ENCODE data around the gene PRDM16.

Gene PRDM16

DNA sequence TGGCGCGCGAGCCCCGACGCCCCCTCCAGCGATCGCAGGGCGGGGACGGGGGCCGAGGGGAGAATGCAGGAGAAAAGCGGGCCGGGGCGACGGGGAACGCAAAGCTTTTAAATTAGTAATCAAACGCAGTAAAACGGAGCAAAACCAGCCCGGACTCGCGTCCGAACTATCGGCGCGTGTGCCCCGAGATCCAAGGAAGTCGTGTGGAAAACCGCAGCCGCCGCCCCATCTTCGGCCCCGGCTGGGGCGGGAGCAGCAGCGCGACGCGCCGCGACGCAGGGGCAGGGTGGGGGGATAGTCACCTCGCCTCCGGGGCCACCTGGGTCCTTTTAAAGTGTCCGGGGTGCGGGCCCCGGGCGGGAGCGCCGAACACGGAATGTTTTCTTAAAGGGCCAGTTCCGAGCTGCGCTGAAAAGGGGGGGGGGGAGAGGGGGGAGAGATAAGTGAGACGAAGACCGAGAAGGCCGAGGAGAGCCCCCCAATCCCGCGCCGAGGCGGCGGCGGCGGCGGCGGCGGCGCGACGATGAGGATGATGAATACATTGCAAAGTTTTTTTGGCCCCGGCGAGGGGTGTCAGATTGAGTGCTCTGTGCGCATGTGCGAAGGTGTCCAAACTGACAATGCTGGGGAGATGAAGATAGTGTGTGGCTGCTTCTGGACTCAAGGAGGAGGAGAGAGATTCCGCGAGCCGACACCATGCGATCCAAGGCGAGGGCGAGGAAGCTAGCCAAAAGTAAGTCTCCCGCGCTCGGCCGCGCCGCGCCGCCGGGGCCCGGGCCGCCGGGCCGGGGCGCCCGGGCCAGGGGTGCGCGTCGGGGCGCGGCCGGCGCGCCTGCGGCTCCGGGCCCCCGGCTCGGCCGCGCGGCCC lies at the start of gene PRDM16:
Gene PRDM16, plus strand, starts transcription at position 640 of the 868 bp plus-strand sequence. Its CDS starts 57 bp downstream, at position 697.
- peak; percentile 30 to 45 for DNase-seq
- TF ChIP-seq POLR2A (IDR thresholded peaks at IDR 0.05; ENCODE audit: low read length) (no peak), GATA1 (IDR thresholded peaks at IDR 0.05; ENCODE audit: low read depth, low read length) (no peak)

DNA sequence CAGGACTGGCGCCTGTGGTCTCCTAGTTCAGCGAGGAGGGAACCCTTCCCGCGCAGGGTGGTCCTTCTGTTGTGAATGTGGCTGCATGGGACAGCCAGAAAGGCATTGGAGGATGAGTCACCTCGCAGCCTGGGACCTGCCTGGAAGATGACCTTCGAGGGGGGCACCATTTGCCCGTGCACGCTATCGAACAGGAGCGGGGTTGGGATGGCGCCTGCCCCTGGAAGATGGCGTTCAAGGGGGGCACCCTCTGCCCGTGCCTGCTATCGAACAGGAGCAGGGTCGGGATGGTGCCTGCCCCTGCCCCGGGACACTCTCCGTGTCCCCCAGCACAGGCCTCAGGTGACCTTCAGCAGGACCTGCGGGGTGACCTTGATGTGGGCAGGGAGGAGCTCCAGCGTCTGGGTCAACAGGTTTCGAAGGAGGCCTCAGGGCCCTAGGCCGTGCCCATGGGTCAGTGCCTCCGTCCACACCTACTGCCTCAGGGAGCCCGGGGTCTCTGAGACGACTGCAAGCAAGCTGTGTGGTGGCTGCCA lies 49.4 kb upstream of the PRDM16 start:
- no peak for DNase-seq
- TF ChIP-seq GATA1 (IDR thresholded peaks at IDR 0.05; ENCODE audit: low read depth, low read length), result no peak
- no peak for TF ChIP-seq POLR2A (IDR thresholded peaks at IDR 0.05; ENCODE audit: low read length)

DNA sequence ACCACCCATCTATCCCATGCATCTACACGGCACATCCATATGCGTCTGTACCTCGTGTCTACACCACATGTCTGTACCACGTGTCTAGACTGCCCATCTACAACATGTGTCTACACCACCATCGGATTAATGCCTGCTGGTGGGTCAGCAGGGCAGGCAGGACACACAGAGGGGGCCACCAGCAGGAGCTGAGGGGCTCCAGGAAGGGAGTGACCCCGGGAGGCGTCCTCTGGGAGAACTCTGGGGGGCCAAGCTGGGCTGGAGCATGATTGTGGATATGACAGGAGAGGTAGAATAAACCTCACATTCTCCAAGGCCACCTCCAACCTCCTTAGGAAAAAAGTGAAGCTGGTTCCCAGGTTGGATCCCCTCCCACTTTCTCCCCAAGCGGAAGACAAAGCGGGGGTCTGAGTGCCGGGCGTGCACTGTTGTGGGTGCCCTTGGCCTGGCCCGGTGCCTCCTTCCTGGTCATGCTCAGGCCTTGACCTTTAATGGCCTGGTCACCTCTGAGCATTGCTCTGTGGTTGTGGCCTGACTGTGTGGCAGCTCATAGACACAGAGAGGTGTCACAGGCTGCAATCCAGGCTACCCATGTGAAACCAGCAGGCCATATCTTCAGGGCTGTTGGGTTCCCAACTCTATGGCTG lies 48.6 kb upstream of the PRDM16 start:
- TF ChIP-seq POLR2A (IDR thresholded peaks at IDR 0.05; ENCODE audit: low read length) (no peak), GATA1 (IDR thresholded peaks at IDR 0.05; ENCODE audit: low read depth, low read length) (no peak)
- no peak for DNase-seq

DNA sequence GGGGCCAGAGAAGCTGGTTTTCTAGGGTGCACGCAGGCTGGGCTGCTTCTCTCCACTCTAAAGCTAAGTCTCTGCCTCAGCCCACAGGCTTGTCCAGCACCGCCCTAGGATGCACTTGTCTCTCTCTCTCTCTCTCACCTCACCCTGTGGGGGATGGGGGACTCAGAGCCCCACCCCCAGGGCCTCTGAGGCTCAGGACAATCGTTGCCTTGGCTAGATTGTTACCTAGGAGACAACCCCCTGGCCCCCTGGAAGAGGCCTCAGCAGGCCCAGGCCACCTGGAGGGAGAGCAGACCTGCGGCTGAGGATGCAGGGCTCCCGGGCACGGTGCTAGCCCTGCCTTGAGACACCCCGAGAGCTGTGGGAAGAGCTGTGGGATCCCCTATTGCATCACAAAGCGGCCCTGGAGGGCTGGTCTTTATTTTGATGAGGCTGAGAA lies 47.8 kb upstream of the PRDM16 start, which contains the start of gene ACTRT2:
Gene ACTRT2, plus strand, starts transcription at position 235 of the 439 bp plus-strand sequence. CDS start 220 bp downstream, outside the sequence.
- no peak for DNase-seq
- no peak for TF ChIP-seq POLR2A (IDR thresholded peaks at IDR 0.05; ENCODE audit: low read length)
- TF ChIP-seq GATA1 (IDR thresholded peaks at IDR 0.05; ENCODE audit: low read depth, low read length), result no peak

DNA sequence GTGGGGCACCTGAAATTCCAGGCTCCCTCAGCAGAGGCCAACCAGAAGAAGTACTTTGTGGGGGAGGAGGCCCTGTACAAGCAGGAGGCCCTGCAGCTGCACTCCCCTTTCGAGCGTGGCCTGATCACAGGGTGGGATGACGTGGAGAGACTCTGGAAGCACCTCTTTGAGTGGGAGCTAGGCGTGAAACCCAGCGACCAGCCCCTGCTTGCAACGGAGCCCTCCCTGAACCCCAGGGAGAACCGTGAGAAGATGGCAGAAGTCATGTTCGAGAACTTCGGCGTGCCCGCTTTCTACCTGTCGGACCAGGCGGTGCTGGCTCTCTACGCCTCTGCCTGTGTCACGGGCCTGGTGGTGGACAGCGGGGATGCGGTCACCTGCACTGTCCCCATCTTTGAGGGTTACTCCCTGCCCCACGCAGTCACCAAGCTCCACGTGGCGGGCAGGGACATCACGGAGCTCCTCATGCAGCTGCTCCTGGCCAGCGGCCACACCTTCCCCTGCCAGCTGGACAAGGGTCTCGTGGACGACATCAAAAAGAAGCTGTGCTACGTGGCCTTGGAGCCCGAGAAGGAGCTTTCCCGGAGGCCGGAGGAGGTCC lies 47.1 kb upstream of the PRDM16 start:
- DNase-seq, result no peak
- no peak for TF ChIP-seq POLR2A (IDR thresholded peaks at IDR 0.05; ENCODE audit: low read length)
- no peak for TF ChIP-seq GATA1 (IDR thresholded peaks at IDR 0.05; ENCODE audit: low read depth, low read length)

DNA sequence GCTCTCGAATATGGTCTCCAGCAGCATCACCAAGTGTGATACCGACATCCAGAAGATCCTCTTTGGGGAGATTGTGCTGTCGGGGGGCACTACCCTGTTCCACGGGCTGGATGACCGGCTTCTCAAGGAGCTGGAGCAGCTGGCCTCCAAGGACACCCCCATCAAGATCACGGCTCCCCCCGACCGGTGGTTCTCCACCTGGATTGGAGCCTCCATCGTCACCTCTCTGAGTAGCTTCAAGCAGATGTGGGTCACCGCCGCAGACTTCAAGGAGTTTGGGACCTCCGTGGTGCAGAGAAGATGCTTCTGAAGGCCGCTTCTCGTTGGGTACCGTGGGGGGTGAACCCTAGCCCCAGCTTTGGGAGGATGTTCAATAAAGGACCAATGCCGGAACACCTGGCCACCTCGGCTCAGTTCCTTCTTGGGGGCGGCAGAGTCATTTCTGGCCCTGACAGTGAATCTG lies 46.5 kb upstream of the PRDM16 start:
- no peak for DNase-seq

DNA sequence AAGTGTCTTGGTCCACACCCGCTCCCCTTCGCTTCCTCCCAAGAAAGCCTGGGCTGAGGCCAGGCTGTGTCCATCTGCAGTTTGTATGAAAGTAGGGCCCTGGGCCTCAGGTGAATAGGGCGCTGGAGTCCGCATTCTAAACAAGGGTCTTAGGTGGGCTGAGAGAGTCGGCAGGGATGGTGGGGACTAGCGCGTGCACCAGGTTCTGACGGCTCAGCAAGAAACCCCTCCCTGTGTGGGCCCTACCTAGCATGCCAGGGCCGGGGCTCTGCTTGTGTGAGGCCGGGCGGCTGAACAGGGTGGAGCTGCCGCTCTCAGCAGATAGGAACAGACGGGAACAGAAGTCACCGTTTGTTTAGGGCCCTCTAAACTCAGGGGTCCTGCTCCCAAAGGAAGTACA lies 46.0 kb upstream of the PRDM16 start:
- TF ChIP-seq POLR2A (IDR thresholded peaks at IDR 0.05; ENCODE audit: low read length) (no peak), GATA1 (IDR thresholded peaks at IDR 0.05; ENCODE audit: low read depth, low read length) (no peak)
- DNase-seq, result no peak

More for the DNA sequence above, 46.5 kb upstream of the PRDM16 start:
- TF ChIP-seq GATA1 (IDR thresholded peaks at IDR 0.05; ENCODE audit: low read depth, low read length) (no peak), POLR2A (IDR thresholded peaks at IDR 0.05; ENCODE audit: low read length) (no peak)

DNA sequence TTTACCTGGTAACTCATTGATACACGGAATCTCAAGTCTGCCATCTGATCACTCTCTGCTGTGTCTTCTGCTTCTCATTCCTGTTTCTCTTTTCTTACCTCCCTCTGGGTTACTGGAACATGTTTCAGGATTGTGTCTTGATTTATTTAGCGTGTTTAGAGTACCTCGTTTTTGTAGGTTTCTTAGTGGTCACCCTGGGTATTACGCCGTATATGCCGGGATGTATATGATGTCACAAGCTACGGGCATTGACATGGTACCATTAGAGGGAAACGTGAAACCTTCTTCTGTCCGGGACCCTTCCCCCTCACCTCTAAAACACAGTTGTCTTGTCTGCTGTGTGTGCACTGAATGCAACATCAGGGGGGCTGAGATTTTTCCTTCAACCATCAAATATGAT lies 45.0 kb upstream of the PRDM16 start:
- no peak for DNase-seq
- TF ChIP-seq GATA1 (IDR thresholded peaks at IDR 0.05; ENCODE audit: low read depth, low read length) (no peak), POLR2A (IDR thresholded peaks at IDR 0.05; ENCODE audit: low read length) (no peak)

DNA sequence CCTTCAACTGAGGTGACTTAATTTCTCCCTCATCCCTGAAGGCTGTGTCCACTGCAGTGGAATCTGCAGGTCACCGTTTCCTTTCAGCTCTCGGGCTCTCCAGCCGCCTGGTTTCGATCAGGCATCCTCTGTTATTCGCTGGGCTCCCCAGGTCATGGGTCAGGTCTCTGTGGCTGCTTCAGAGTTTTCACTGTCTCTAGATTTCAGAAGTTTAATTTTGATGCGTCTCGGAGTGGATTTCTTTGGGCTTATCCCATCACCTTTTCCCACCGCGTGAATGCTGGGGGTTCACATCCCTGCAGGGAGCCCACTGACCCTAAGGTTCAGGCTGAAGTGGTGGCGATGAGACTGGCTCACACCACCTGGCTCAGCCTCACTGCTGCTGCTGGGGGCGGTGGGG lies 44.4 kb upstream of the PRDM16 start:
- no peak for DNase-seq
- TF ChIP-seq GATA1 (IDR thresholded peaks at IDR 0.05; ENCODE audit: low read depth, low read length) (no peak), POLR2A (IDR thresholded peaks at IDR 0.05; ENCODE audit: low read length) (no peak)

DNA sequence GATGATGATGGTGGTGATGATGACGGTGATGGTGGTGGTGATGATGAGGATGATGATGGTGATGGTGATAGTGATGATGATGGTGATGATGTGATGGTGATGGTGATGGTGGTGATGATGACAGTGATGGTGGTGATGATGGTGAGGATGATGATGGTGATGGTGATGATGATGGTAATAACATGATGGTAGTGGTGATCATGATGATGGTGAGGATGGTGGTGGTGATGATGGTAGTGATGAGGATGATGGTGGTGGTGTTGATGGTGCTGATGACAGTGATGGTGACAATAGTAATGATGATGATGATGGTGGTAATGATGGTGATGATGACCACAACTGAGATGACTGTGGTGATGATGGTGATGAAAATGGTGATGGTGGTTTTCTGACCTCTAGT lies 42.9 kb upstream of the PRDM16 start:
- no peak for DNase-seq
- TF ChIP-seq POLR2A (IDR thresholded peaks at IDR 0.05; ENCODE audit: low read length) (no peak), GATA1 (IDR thresholded peaks at IDR 0.05; ENCODE audit: low read depth, low read length) (no peak)

DNA sequence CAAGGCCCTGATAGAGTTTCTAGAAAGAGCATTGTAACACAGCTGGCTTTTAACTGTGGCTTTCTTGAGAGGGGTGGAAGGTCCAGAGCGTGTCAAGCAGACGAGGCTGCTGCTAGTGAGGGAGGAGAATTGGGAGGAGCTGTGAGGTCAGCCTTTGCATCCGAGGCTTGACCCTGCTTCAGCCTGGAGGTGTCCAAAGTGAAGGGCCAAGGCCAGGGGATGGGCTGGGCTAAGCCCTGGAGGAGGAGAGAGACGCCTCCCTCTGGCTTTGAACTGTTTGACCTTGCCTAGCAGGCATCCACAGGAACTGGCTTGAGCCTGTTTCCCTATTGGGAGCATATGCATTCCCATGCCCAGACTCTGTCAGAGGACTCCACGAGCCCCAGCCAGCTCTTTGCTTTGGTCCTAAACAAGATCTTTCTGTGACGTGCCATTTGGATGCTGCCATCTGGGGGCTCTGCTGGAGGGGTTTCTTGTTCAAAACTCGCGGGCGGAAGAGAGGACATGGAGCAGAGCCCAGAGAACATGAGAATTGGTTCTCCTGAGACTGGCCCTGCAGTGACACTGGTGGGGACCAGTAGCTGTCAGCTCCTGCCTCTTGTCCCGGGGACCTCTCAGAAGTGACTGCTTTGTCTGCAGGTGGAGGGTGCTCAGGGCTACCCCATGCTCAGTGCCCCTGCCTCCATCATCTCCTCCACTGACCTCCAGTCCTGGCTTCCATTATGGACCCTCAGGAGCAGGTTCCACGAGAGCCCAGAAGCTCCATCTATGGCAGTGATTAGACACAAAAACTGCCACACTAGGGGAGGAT lies 42.2 kb upstream of the PRDM16 start:
- TF ChIP-seq GATA1 (IDR thresholded peaks at IDR 0.05; ENCODE audit: low read depth, low read length) (no peak), POLR2A (IDR thresholded peaks at IDR 0.05; ENCODE audit: low read length) (no peak)
- no peak for DNase-seq

DNA sequence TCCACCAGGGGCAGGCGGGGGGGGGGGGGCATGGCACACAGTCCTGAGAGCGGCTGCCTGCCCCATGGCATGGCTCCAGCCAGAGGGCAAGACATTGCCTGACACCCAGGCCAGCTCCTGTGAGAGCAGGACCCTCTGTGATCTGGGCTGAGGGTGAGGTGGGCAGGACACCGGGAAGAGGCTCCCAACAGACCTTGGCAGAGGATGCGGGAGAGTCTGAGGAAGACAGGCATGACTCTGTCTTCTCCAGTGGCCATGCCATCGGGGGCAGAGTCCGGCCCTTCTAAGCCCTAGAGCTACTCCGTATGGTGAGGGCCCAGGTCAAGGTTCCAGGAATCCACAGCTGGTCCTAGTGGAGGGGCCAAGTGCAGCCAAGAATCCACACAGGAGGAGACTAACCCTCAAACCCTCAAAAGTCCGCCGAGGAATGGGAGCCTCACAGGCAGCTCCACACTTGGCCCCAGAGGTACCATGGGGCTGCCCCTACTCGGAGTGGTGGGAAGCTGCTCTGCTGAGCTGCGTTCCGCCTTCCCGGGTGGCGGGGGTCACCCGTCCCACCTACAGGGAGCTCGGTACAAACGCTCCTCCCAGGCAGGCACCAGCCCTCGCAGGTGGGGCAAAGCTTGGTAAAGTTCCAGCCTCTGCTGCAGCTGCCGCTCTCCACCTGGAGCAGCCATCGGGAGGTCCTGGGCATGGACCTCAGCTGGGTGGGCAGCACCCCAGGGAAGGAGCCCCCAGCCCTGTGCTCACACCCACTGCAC lies 41.2 kb upstream of the PRDM16 start:
- TF ChIP-seq GATA1 (IDR thresholded peaks at IDR 0.05; ENCODE audit: low read depth, low read length) (no peak), POLR2A (IDR thresholded peaks at IDR 0.05; ENCODE audit: low read length) (no peak)
- DNase-seq, result no peak

Measured in erythroblast (primary cell).